Activated CD8-positive, alpha-beta memory T cell treated with anti-CD3 and anti-CD28 coated beads for 48 hours (primary cell): ENCODE data around the gene ASPSCR1.
"Not testable (repeated sequence)": the region's sequence is repeated elsewhere in the genome, so short reads cannot be mapped to it uniquely, and the experiment has no call there.

ENCODE experiments used
- DNase-seq, 3 experiments: peaks; one replicate each; pipeline ENCODE4 v3.0.0-alpha.2; 2020; ENCODE audit warnings: low read depth in 2 of 3, low spot score in 2 of 3

ASPSCR1 gene

GRCh38 chr17:82037092-82037888 is 59.9 kb downstream of the ASPSCR1 start, which contains the start of gene DCXR:
TSS of gene DCXR (minus strand) at chr17:82037697. CDS start at chr17:82037682, 15 bp downstream.
- DNase-seq = peak; percentile 82 to 93 (median 88)

- DNase-seq = no peak
Measured at GRCh38 chr17:82037889-82038195, 60.4 kb downstream of the ASPSCR1 start.

- not testable (repeated sequence) for DNase-seq
Measured at GRCh38 chr17:82038796-82039409, 61.5 kb downstream of the ASPSCR1 start.

- DNase-seq = no peak
Measured at GRCh38 chr17:82039695-82040299, 62.4 kb downstream of the ASPSCR1 start.

GRCh38 chr17:82041144-82041814 is 63.9 kb downstream of the ASPSCR1 start:
- DNase-seq = no peak

- no peak for DNase-seq
Measured at GRCh38 chr17:82042649-82043048, 65.2 kb downstream of the ASPSCR1 start.

GRCh38 chr17:82043507-82043906 is 66.1 kb downstream of the ASPSCR1 start:
- no peak for DNase-seq

- DNase-seq = no peak
Measured at GRCh38 chr17:82045936-82046484, 68.6 kb downstream of the ASPSCR1 start.

GRCh38 chr17:82046903-82047302 is 69.5 kb downstream of the ASPSCR1 start:
- no peak for DNase-seq

GRCh38 chr17:82047379-82047778 is 70.0 kb downstream of the ASPSCR1 start:
- no peak for DNase-seq

GRCh38 chr17:82047914-82048570 is 70.6 kb downstream of the ASPSCR1 start:
- no peak for DNase-seq

GRCh38 chr17:82048571-82048971 is 71.1 kb downstream of the ASPSCR1 start:
- DNase-seq = no peak

GRCh38 chr17:82049106-82049505 is 71.7 kb downstream of the ASPSCR1 start:
- DNase-seq = no peak

- DNase-seq = no peak
Measured at GRCh38 chr17:82049521-82049971, 72.1 kb downstream of the ASPSCR1 start.

GRCh38 chr17:82050152-82050760 is 72.8 kb downstream of the ASPSCR1 start:
- DNase-seq = no peak

- no peak for DNase-seq
Measured at GRCh38 chr17:82050761-82051641, 73.6 kb downstream of the ASPSCR1 start.

- peak; percentile 61 to 72 (median 71) for DNase-seq
Measured at GRCh38 chr17:82051776-82052637, 74.6 kb downstream of the ASPSCR1 start, which contains the start of the genes GPS1 and RFNG. TSS of gene GPS1 (plus strand) at chr17:82051898. CDS start at chr17:82051932, 34 bp downstream. TSS of gene RFNG (minus strand) at chr17:82051811. CDS start at chr17:82051766, 45 bp downstream.

- DNase-seq = no peak
Measured at GRCh38 chr17:82052638-82053059, 75.2 kb downstream of the ASPSCR1 start.
